Hepatocyte (in vitro differentiated cells): ENCODE results near the gene DPP10. TPM values are rescaled to one million over a fixed set of nuclear protein-coding genes. Genes with fewer than 3 reads are reported as not detected.
"Not testable (repeated sequence)": the region's sequence is repeated elsewhere in the genome, so short reads cannot be mapped to it uniquely, and the experiment has no call there.

Experiments
- DNase-seq: peaks from one replicate; pipeline ENCODE4 v3.0.0-alpha.2; 2016; ENCODE audit warnings: low spot score
- H2AFZ ChIP-seq: fragments of 200-600 bp; sonication (generic); 2 replicates; pipeline ENCODE4 v1.6.0; 2016; ENCODE audit warnings: antibody characterized with exemption, mild to moderate bottlenecking
- H3K27ac ChIP-seq: fragments of 200-600 bp; sonication (generic); 2 replicates; pipeline ENCODE4 v1.5.1; 2016; ENCODE audit warnings: mild to moderate bottlenecking
- H3K27me3 ChIP-seq: fragments of 200-600 bp; sonication (generic); 2 replicates; pipeline ENCODE4 v1.6.1; 2016
- H3K36me3 ChIP-seq: fragments of 200-600 bp; sonication (generic); replicated peaks from 2 replicates; pipeline ENCODE4 v1.5.1; 2016; ENCODE audit warnings: low read depth; ENCODE audit not compliant: insufficient read depth
- H3K4me1 ChIP-seq: fragments of 200-600 bp; sonication (generic); 2 replicates; pipeline ENCODE4 v1.5.1; 2016; ENCODE audit warnings: mild to moderate bottlenecking, moderate library complexity; ENCODE audit not compliant: insufficient read depth
- H3K4me2 ChIP-seq: fragments of 200-600 bp; sonication (generic); 2 replicates; pipeline ENCODE4 v1.6.0; 2016
- H3K4me3 ChIP-seq: fragments of 200-600 bp; sonication (generic); 2 replicates; pipeline ENCODE4 v1.5.1; 2016; ENCODE audit warnings: mild to moderate bottlenecking
- H3K79me2 ChIP-seq: fragments of 200-600 bp; sonication (generic); 2 replicates; pipeline ENCODE4 v1.6.0; 2017; ENCODE audit warnings: mild to moderate bottlenecking
- H3K9me2 ChIP-seq: fragments of 200-600 bp; sonication (generic); replicated peaks from 2 replicates; pipeline ENCODE4 v1.6.0; 2017; ENCODE audit warnings: mild to moderate bottlenecking; ENCODE audit not compliant: insufficient read depth
- H3K9me3 ChIP-seq: fragments of 200-600 bp; sonication (generic); 2 replicates; pipeline ENCODE4 v1.5.1; 2016; ENCODE audit warnings: low read depth, mild to moderate bottlenecking
- H4K20me1 ChIP-seq: fragments of 200-600 bp; sonication (generic); 2 replicates; pipeline ENCODE4 v1.6.0; 2016; ENCODE audit warnings: mild to moderate bottlenecking; ENCODE audit not compliant: insufficient read depth, poor library complexity, severe bottlenecking
- EZH2 ChIP-seq: fragments of 200-600 bp; sonication (generic); IDR thresholded peaks from 2 replicates; pipeline ENCODE4 v1.6.1; 2016; ENCODE audit warnings: antibody characterized with exemption, mild to moderate bottlenecking, borderline replicate concordance
- EZH2phosphoT487 ChIP-seq: fragments of 200-600 bp; sonication (generic); IDR thresholded peaks from one replicate; pipeline ENCODE4 v1.6.1; 2018; ENCODE audit warnings: antibody characterized with exemption, mild to moderate bottlenecking, low read depth, moderate library complexity; ENCODE audit not compliant: unreplicated experiment, severe bottlenecking
- WGBS: methylation state at CpG from one replicate; pipeline ENCODE4 v1.1.6; 2016; ENCODE audit warnings: low lambda C conversion rate; ENCODE audit errors: missing lambda C conversion rate; 5-methylcytosine and 5-hydroxymethylcytosine counted together
- polyA plus RNA-seq: library from polyadenylated mRNA; unstranded; fragments of >200 nt; fragmentation: Nextera tagmentation; extraction: Ambion mirVana; gene quantifications from 2 replicates; pipeline ENCODE4 v1.2.1, GENCODE V29; 2016
- total RNA-seq: library from RNA; depleted of rRNA; stranded (reverse); fragments of >200 nt; gene quantifications from 2 replicates; pipeline ENCODE4 v1.2.3, GENCODE V29; 2014
- TF ChIP-seq, protein P1 (sequence below): fragments of 200-600 bp; sonication (generic); IDR thresholded peaks from 2 replicates; pipeline ENCODE4 v1.5.1; 2016; ENCODE audit warnings: antibody characterized with exemption, mild to moderate bottlenecking; ENCODE audit not compliant: poor library complexity

DPP10 gene
- total and polyA plus RNA-seq, 2 experiments from 2014 or later, result 5.0 to 15.7 TPM

DNA sequence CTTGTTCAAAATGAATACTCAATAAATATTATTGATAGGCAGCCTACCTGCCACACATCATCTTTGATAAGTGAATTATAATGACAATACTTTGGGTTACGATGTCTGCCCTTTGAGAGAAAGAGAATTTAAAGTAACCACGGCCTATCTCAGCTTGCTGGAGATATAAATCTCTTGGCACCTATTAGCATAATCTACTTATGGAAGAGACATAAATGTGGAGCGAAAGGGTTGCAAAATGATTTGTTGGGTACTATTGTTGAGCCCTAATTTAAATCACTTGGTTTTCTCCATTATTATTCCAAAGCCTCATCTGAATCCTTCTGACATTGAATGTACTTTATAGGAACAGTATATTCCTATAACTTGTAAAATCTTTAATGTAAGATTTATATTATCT lies 520.1 kb downstream of the DPP10 start:
- WGBS, result 85% methylated on average over 3 of the region's 3 CpGs
- no peaks in the 10 kb centered on the region for H3K9me3 ChIP-seq
- no peaks in the 10 kb centered on the region for H4K20me1 ChIP-seq
- no peaks in the 10 kb centered on the region for H3K4me1 ChIP-seq
- TF ChIP-seq EZH2, result no peak
- TF ChIP-seq EZH2phosphoT487, result no peak
- TF ChIP-seq, protein P1, sequence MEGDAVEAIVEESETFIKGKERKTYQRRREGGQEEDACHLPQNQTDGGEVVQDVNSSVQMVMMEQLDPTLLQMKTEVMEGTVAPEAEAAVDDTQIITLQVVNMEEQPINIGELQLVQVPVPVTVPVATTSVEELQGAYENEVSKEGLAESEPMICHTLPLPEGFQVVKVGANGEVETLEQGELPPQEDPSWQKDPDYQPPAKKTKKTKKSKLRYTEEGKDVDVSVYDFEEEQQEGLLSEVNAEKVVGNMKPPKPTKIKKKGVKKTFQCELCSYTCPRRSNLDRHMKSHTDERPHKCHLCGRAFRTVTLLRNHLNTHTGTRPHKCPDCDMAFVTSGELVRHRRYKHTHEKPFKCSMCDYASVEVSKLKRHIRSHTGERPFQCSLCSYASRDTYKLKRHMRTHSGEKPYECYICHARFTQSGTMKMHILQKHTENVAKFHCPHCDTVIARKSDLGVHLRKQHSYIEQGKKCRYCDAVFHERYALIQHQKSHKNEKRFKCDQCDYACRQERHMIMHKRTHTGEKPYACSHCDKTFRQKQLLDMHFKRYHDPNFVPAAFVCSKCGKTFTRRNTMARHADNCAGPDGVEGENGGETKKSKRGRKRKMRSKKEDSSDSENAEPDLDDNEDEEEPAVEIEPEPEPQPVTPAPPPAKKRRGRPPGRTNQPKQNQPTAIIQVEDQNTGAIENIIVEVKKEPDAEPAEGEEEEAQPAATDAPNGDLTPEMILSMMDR, result no peak
- no peak overlapping the region for H3K27ac ChIP-seq
- H3K36me3 ChIP-seq, result no peaks in the 10 kb centered on the region
- DNase-seq, result no peak
- no peaks in the 10 kb centered on the region for H3K27me3 ChIP-seq
- H3K4me2 ChIP-seq, result no peak overlapping the region
- H3K79me2 ChIP-seq, result no peaks in the 10 kb centered on the region
- H3K9me2 ChIP-seq, result no peaks in the 10 kb centered on the region
- no peak overlapping the region for H2AFZ ChIP-seq
- H3K4me3 ChIP-seq, result no peak overlapping the region

DNA sequence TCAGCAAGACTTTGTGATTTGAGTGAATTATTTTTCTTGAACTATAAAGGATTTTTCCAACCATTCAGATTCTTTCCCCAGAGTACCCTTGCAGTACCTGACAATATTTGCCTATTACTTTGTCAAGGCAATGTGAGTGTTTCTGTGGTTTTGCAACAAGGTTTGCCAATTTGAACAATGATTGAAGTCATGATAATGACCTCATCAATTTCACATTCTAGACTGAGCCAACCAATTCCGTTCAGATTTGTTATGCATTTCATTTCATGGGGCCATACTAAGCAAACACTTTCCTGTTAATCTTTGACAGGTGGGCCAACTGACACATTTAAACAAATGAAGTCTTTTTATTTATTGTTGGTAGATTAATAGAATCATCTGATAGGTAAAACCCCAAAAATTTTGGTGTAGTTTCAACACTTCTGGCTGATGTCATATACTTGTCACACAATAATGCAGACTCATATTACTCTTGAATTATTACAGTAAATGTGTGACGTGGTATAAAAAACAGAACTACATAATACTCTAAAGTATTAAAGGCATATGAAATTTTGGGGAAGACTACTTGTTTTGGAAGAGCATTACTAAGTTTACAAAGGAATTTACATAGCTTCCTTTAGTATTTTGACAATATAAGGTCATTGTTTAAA lies 526.4 kb downstream of the DPP10 start:
- no peaks in the 10 kb centered on the region for H3K9me2 ChIP-seq
- H3K4me2 ChIP-seq, result no peak overlapping the region
- no peak overlapping the region for H3K4me3 ChIP-seq
- H4K20me1 ChIP-seq, result no peaks in the 10 kb centered on the region
- no peaks in the 10 kb centered on the region for H3K36me3 ChIP-seq
- H3K79me2 ChIP-seq, result no peaks in the 10 kb centered on the region
- no peaks in the 10 kb centered on the region for H3K9me3 ChIP-seq
- H3K27me3 ChIP-seq, result no peaks in the 10 kb centered on the region
- DNase-seq, result no peak
- H3K4me1 ChIP-seq, result no peaks in the 10 kb centered on the region
- no peak overlapping the region for H2AFZ ChIP-seq
- no peak overlapping the region for H3K27ac ChIP-seq
- WGBS, result 75% methylated on average over 2 of the region's 2 CpGs
- TF ChIP-seq EZH2, result no peak
- TF ChIP-seq, protein P1, result no peak
- TF ChIP-seq EZH2phosphoT487, result no peak

DNA sequence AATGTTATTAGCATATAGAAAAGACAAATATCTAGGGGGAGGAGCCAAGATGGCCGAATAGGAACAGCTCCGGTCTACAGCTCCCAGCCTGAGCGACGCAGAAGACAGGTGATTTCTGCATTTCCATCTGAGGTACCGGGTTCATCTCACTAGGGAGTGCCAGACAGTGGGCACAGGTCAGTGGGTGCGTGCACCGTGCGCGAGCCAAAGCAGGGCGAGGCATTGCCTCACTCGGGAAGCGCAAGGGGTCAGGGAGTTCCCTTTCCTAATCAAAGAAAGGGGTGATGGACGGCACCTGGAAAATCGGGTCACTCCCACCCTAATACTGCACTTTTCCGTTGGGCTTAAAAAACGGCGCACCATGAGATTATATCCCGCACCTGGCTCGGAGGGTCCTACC lies 561.9 kb downstream of the DPP10 start:
- H3K9me2 ChIP-seq, H3K4me3 ChIP-seq, H2AFZ ChIP-seq, H3K36me3 ChIP-seq, H3K9me3 ChIP-seq, H3K27ac ChIP-seq, H3K4me1 ChIP-seq, DNase-seq, H3K79me2 ChIP-seq, H4K20me1 ChIP-seq, H3K27me3 ChIP-seq, H3K4me2 ChIP-seq: not testable (repeated sequence)
- WGBS, result 95% methylated on average over 15 of the region's 19 CpGs

DNA sequence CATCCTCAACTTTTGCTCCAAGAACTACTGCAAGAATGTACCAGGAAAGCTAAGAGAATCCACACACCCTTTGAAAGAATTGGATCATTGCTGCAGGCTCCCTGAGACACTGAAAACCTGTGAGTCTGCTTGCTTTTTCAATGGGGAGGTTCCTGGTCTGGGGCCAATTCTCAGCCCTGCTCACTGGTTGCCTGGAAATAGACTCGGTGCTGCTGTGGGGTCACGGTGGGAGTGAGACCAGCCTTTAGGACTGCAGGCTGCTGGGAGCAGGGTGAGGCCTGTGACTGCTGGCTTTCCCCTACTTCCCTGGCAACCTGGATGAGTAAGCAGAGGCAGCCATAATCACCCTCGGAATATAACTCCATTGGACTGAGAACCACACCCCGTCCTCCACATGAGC lies 569.3 kb downstream of the DPP10 start:
- H3K79me2 ChIP-seq, result no peaks in the 10 kb centered on the region
- H4K20me1 ChIP-seq, result no peaks in the 10 kb centered on the region
- 87% methylated on average over 4 of the region's 4 CpGs for WGBS
- no peak overlapping the region for H2AFZ ChIP-seq
- H3K9me2 ChIP-seq, result no peaks in the 10 kb centered on the region
- H3K27me3 ChIP-seq, result no peaks in the 10 kb centered on the region
- no peaks in the 10 kb centered on the region for H3K9me3 ChIP-seq
- H3K36me3 ChIP-seq, result no peaks in the 10 kb centered on the region
- H3K4me3 ChIP-seq, result no peak overlapping the region
- no peak overlapping the region for H3K27ac ChIP-seq
- DNase-seq, result no peak
- no peaks in the 10 kb centered on the region for H3K4me1 ChIP-seq
- no peak overlapping the region for H3K4me2 ChIP-seq
- TF ChIP-seq EZH2 (no peak), EZH2phosphoT487 (no peak)
- TF ChIP-seq, protein P1, result no peak

DNA sequence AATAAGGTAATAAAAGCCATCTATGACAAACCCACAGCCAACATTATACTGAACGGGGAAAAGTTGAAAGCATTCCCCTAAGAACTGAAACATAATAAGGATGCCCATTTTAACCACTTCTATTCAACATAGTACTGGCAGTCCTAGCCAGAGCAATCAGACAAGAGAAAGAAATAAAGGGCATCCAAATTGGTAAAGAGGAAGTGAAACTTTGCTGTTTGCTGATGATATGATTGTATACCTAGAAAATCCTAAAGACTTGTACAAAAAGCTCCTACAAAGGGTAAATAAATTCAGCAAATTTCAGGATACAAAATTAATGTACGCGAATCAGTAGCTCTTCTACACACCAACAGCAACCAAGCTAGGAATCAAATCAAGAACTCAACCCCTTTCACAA lies 579.6 kb downstream of the DPP10 start:
- not testable (repeated sequence) for H3K4me2 ChIP-seq, H3K4me3 ChIP-seq, H2AFZ ChIP-seq, H3K4me1 ChIP-seq, H3K36me3 ChIP-seq, H3K27ac ChIP-seq, H3K27me3 ChIP-seq, H3K9me2 ChIP-seq, H3K9me3 ChIP-seq, H4K20me1 ChIP-seq, H3K79me2 ChIP-seq, DNase-seq
- WGBS, result 95% methylated on average over 3 of the region's 3 CpGs
